ENCODE results near the gene PLAAT2. TPM values are rescaled to one million over a fixed set of nuclear protein-coding genes. Genes with fewer than 3 reads are reported as not detected.
A peak's percentile ranks its signal among the peaks of the same experiment; 100 is the strongest.

The PLAAT2 gene
- total RNA-seq (under 1 TPM in 1 of 2 experiments, not detected in 1; 0.31 TPM), polyA plus RNA-seq (not detected)

DNA sequence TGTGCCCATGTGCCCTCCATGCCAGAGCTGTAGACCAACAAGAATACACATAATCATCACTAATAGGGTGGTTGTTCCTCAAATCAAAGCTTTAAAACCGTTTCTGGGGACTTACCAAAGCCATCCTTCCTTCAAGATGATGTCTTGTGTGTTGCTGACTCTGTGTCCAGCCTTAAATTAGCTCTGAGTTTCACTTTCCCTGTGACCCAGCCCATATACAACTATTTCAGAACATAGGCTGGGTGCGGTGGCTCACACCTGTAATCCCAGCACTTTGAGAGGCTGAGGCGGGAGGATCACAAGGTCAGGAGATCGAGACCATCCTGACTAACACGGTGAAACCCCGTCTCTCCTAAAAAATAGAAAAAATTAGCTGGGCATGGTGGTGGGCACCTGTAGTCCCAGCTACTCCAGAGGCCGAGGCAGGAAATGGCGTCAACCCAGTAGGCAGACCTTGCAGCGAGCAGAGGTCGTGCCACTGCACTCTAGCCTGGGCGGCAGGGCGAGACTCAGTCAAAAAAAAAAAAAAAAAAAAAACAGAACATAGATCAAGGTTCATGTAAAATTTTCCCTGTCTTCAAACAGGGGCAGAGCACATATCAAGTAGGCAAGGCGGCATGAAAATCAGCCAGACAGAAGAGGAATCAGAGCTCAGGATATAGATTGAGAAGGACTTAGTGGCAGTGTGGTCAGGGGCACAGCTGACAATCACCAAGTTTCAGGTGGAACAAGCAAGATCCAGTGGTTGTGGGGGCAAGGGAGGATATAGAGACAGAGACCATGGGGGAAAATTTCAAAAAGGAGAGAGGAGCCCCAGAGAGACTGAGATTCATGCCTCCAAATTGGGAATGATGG lies at the start of gene PLAAT2:
TSS of gene PLAAT2 (minus strand) at position 179 of the 855 bp plus-strand sequence. CDS start at position 124, 55 bp downstream.
- CTCF ChIA-PET: interaction anchor here (1.2 to 3.6 kb wide), 3 partner anchors 9 to 84 kb away, joined by 3 to 14 read pairs (median 6); no protein-coding TSS in a partner anchor
- H3K4me1 Mint-ChIP-seq: peaks cover 45 to 75% (median 61%) of the 10 kb centered on the region in 3 donors
- H3K4me3 ChIP-seq (ENCODE audit: low read length): no peak within 1 kb of the TSS
- no peaks in the 10 kb centered on the region for H3K9me3 ChIP-seq (ENCODE audit: low read length)
- H3K36me3 Mint-ChIP-seq: no peaks in the 10 kb centered on the region
- H3K27ac ChIP-seq (ENCODE audit: low read depth, low read length): no peak within 1 kb of the TSS
- no peak for DNase-seq
- H3K4me3 Mint-ChIP-seq: peak within 1 kb of the TSS in 5 of 7 donors; percentile 3 to 70 (median 30)
- no peaks in the 10 kb centered on the region for H3K27me3 ChIP-seq (ENCODE audit: insufficient read depth, low read length, poor library complexity, severe bottlenecking)
- H3K27me3 Mint-ChIP-seq: peaks cover 0 to 1% of the 10 kb centered on the region in 2 donors
- no peaks in the 10 kb centered on the region for H3K36me3 ChIP-seq (ENCODE audit: insufficient read depth, low read length)
- POLR2A ChIA-PET: interaction anchor here (0.6 to 0.9 kb wide), 2 partner anchors 12 to 27 kb away, joined by 3 read pairs; partner anchors contain the start of gene PLAAT4
- peak within 1 kb of the TSS in 7 of 8 donors; percentile 37 to 91 (median 68) for H3K27ac Mint-ChIP-seq
- H3K9me3 Mint-ChIP-seq: no peaks in the 10 kb centered on the region
- peaks cover 52% of the 10 kb centered on the region for H3K4me1 ChIP-seq (ENCODE audit: insufficient read depth, low read length)

DNA sequence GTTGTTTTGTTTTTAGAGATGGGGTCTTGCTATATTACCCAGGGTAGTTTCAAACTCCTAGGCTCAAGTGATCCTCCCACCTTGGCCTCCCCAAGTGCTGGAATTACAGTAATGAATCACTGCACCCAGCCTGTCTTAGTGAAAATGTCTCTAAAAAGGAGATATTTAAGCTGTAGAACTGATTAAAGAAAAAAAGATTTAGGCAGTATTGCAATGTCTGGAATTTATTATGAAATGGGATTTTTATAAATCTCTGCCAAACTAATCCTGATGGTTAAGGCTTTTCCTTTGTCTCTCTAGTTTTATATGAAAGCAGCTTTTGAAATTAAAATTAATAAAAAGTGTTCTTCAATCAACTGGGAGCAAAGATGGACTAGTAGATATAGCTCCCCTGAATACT lies 49.0 kb upstream of the PLAAT2 start:
- H3K4me1 Mint-ChIP-seq: peaks cover 29 to 54% (median 40%) of the 10 kb centered on the region in 3 donors
- H3K4me3 Mint-ChIP-seq: peak overlapping the region in 3 of 7 donors; percentile 77 to 80 (median 77)
- Histone ChIP-seq H3K9me3 (ENCODE audit: low read length) (no peaks in the 10 kb centered on the region), H3K36me3 (ENCODE audit: insufficient read depth, low read length) (no peaks in the 10 kb centered on the region), H3K27ac (ENCODE audit: low read depth, low read length) (no peak overlapping the region), H3K4me3 (ENCODE audit: low read length) (no peak overlapping the region), H3K27me3 (ENCODE audit: insufficient read depth, low read length, poor library complexity, severe bottlenecking) (no peaks in the 10 kb centered on the region), H3K4me1 (ENCODE audit: insufficient read depth, low read length) (no peaks in the 10 kb centered on the region)
- POLR2A ChIA-PET: no interaction called here
- peak overlapping the region in 6 of 8 donors; percentile 54 to 81 (median 66) for H3K27ac Mint-ChIP-seq
- H3K36me3 Mint-ChIP-seq: peaks cover 0 to 3% (median 2%) of the 10 kb centered on the region in 3 donors
- CTCF ChIA-PET: no interaction called here
- no peak for DNase-seq
- no peaks in the 10 kb centered on the region for H3K9me3 Mint-ChIP-seq
- no peaks in the 10 kb centered on the region for H3K27me3 Mint-ChIP-seq

DNA sequence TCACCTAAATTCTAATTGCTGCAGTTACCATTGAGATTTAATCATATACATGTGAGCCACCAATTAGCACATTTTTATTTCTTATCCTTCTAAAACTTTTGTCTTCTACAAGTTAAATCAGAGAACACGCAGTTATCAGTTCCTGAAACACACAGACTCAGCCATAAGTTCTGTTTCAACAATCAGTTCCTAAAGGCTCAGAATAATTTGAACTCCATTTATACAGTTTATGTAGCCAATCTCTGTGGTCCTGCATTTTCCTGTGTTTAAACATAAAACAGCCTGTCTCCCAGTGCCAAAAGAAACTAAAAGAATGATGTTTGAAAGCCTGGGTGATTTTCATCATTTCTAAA lies 48.2 kb upstream of the PLAAT2 start:
- peak overlapping the region in 4 of 8 donors; percentile 8 to 79 (median 46) for H3K27ac Mint-ChIP-seq
- DNase-seq: no peak
- H3K9me3 Mint-ChIP-seq: no peaks in the 10 kb centered on the region
- no peaks in the 10 kb centered on the region for H3K9me3 ChIP-seq (ENCODE audit: low read length)
- no peaks in the 10 kb centered on the region for H3K27me3 Mint-ChIP-seq
- peaks cover 31 to 54% (median 45%) of the 10 kb centered on the region in 3 donors for H3K4me1 Mint-ChIP-seq
- POLR2A ChIA-PET: no interaction called here
- H3K4me3 Mint-ChIP-seq: peak overlapping the region in 2 of 7 donors; percentile 27 to 44
- no peak overlapping the region for H3K4me3 ChIP-seq (ENCODE audit: low read length)
- no peaks in the 10 kb centered on the region for H3K4me1 ChIP-seq (ENCODE audit: insufficient read depth, low read length)
- H3K27ac ChIP-seq (ENCODE audit: low read depth, low read length): no peak overlapping the region
- CTCF ChIA-PET: no interaction called here
- no peaks in the 10 kb centered on the region for H3K36me3 ChIP-seq (ENCODE audit: insufficient read depth, low read length)
- H3K36me3 Mint-ChIP-seq: peaks cover 0 to 4% (median 2%) of the 10 kb centered on the region in 3 donors
- no peaks in the 10 kb centered on the region for H3K27me3 ChIP-seq (ENCODE audit: insufficient read depth, low read length, poor library complexity, severe bottlenecking)

DNA sequence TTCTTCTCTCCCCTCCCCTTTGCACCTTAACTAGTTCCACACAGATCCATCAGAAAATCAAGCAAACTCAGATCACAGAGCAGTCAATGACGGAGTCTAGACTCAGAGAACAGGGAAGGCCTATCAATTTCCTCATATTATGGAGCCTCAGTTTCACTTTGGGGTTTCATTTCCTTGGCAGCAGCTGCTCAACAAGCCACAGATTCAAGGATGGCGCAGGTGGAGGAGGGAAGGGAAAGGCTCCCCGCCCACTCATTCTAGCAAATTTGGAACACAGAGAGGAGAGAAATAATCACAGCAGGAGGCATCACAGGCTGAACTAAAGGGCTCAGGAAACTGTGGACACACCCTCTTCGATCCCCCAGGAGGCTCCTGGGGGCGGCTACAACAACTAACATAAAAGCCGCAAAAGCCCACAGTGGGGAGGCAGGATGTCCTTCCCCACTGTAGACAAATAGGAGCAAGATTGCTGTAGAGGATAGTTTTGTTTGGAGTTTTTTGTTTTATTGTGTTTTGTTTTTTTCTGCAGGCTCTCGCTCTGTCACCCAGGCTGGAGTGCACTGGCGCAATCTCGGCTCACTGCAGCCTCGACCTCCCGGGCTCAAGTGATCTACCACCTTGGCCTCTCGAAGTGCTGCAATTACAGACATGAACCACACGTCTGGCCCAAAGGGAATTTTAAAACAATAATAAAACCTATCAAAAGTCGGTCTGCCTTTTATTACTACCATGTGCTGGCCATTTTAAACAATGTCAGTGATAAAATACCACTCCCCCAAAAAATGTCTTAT lies 47.6 kb upstream of the PLAAT2 start:
- Mint-ChIP-seq H3K9me3 (no peaks in the 10 kb centered on the region), H3K4me1 (peaks cover 31 to 54% (median 45%) of the 10 kb centered on the region in 3 donors), H3K36me3 (peaks cover 0 to 4% (median 2%) of the 10 kb centered on the region in 3 donors), H3K27ac (peak overlapping the region in 7 of 8 donors; percentile 8 to 92 (median 52)), H3K27me3 (no peaks in the 10 kb centered on the region), H3K4me3 (peak overlapping the region in 1 of 7 donors; percentile 60)
- Histone ChIP-seq H3K4me1 (ENCODE audit: insufficient read depth, low read length) (no peaks in the 10 kb centered on the region), H3K27ac (ENCODE audit: low read depth, low read length) (no peak overlapping the region), H3K9me3 (ENCODE audit: low read length) (no peaks in the 10 kb centered on the region), H3K36me3 (ENCODE audit: insufficient read depth, low read length) (no peaks in the 10 kb centered on the region), H3K27me3 (ENCODE audit: insufficient read depth, low read length, poor library complexity, severe bottlenecking) (no peaks in the 10 kb centered on the region), H3K4me3 (ENCODE audit: low read length) (no peak overlapping the region)
- no peak for DNase-seq
- CTCF ChIA-PET: no interaction called here
- POLR2A ChIA-PET: no interaction called here

DNA sequence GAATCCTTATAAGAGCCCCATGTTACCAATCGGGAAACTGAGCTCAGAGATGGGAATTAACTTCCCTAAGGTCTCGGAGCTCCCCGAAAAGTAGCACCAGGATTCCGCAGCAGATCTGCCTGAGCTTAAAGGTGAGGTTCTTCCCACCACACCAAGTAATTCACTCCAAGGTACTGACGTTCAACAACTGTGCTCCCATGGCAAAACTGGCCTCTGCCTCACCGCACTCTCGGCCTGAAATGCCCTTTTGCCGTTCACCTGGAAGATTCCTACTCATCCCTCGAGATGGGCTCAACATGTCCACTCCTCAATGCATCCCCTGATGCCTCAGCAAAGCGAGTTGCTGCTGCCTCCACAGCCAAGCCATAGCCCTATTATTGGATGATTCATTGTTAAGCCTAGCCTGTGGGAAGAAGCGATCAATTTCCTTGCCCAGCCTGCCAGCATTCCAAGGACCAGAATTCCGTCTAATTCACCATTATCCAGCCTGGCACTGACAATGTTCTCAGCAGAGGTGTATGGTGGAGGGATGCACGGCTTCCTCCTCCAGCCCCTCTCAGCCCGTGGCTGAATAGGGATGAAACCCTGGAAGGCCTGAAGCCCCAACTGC lies 46.9 kb upstream of the PLAAT2 start:
- H3K27ac ChIP-seq (ENCODE audit: low read depth, low read length): no peak overlapping the region
- POLR2A ChIA-PET: interaction anchor here (0.6 kb wide), 1 partner anchor 69 kb away, joined by 5 read pairs; no protein-coding TSS in a partner anchor
- H3K4me3 ChIP-seq (ENCODE audit: low read length): no peak overlapping the region
- Mint-ChIP-seq H3K27ac (peak overlapping the region in 7 of 8 donors; percentile 13 to 92 (median 72)), H3K4me3 (peak overlapping the region in 2 of 7 donors; percentile 23 to 60), H3K27me3 (no peaks in the 10 kb centered on the region), H3K36me3 (peaks cover 0 to 4% (median 2%) of the 10 kb centered on the region in 3 donors), H3K4me1 (peaks cover 31 to 54% (median 45%) of the 10 kb centered on the region in 3 donors), H3K9me3 (no peaks in the 10 kb centered on the region)
- no peak for DNase-seq
- H3K27me3 ChIP-seq (ENCODE audit: insufficient read depth, low read length, poor library complexity, severe bottlenecking): no peaks in the 10 kb centered on the region
- H3K4me1 ChIP-seq (ENCODE audit: insufficient read depth, low read length): no peaks in the 10 kb centered on the region
- CTCF ChIA-PET: no interaction called here
- no peaks in the 10 kb centered on the region for H3K36me3 ChIP-seq (ENCODE audit: insufficient read depth, low read length)
- no peaks in the 10 kb centered on the region for H3K9me3 ChIP-seq (ENCODE audit: low read length)

DNA sequence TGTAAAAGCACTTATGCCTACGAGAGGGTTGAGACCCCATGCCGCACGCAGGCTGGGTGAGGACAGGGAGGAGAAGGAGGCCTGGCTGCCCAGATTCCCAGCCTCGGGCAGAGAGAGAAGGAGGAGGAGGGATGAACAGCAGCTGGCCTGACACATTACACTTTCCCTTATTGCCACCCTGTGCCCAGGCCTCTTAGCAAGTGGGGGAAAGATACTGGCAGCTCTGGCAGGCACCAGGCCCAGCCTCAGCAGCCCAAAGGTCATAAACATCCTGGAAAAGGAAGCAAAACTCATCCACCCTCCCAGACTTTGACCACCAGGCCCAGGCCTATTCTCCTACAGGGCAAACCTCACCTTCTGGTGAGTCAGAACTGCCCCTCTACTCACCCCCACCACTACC lies 46.4 kb upstream of the PLAAT2 start:
- Histone ChIP-seq H3K9me3 (ENCODE audit: low read length) (no peaks in the 10 kb centered on the region), H3K27ac (ENCODE audit: low read depth, low read length) (no peak overlapping the region), H3K27me3 (ENCODE audit: insufficient read depth, low read length, poor library complexity, severe bottlenecking) (no peaks in the 10 kb centered on the region), H3K36me3 (ENCODE audit: insufficient read depth, low read length) (no peaks in the 10 kb centered on the region), H3K4me1 (ENCODE audit: insufficient read depth, low read length) (no peaks in the 10 kb centered on the region), H3K4me3 (ENCODE audit: low read length) (no peak overlapping the region)
- Mint-ChIP-seq H3K9me3 (no peaks in the 10 kb centered on the region), H3K4me1 (peaks cover 30 to 54% (median 45%) of the 10 kb centered on the region in 3 donors), H3K27me3 (no peaks in the 10 kb centered on the region), H3K36me3 (peaks cover 0 to 4% (median 2%) of the 10 kb centered on the region in 3 donors), H3K4me3 (peak overlapping the region in 1 of 7 donors; percentile 22), H3K27ac (peak overlapping the region in 7 of 8 donors; percentile 3 to 89 (median 80))
- CTCF ChIA-PET: no interaction called here
- DNase-seq: no peak
- POLR2A ChIA-PET: interaction anchor here (0.6 kb wide), 2 partner anchors 68 to 728 kb away, joined by 3 to 5 read pairs; no protein-coding TSS in a partner anchor
